ENCODE measurements around the gene KMT2C. TPM values are rescaled to one million over a fixed set of nuclear protein-coding genes. Genes with fewer than 3 reads are reported as not detected.

KMT2C gene
- 14.8 and 23.3 TPM in 2 replicates for total RNA-seq

DNA sequence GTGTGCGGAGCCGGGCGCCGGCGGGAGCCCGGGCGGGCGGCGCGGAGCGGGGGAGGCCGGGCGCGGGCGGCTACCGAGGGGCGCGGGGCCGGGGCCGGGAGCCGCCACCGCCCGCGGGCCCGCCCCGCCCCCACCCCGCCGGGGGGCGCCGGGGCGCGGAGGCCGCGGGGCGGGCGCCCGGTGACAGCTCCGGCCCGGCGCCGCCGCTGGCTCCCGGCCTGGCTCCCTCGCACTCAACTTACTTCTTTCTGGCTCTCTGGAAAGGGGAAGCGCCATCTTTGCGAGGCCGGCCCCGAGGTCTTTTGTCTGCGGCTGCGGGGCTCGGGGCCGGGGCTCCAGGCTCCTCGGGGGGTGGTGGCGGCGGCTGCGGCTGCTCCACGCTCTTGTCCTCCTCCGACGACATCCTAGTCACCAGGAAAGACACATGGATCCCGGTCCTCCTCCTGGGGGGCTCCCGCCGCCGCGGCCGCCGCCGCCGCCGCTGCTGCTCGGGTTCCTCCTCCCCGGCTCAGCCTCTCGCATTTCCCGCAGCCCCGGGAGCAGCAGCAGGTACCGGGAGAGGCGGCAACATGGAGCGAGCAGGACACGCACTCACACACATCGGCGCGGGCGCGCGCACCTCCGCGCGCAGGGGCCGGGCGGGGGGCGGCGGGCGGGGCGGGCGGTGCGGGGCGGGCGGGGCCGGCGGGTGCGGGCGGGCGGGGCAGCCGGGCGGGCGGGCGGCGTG is at the start of gene KMT2C:
Gene KMT2C, minus strand, starts transcription at position 620 of the 727 bp plus-strand sequence. Its CDS starts 217 bp downstream, at position 403.

Other genes with a start within 250 kb of the KMT2C start
- gene XRCC2, start 240.1 kb upstream of the KMT2C start, total RNA-seq, result 0.38 and 4.9 TPM in 2 replicates